Mesodermal cell (in vitro differentiated cells): ENCODE results near the gene CDH23.
A peak's percentile ranks its signal among the peaks of the same experiment; 100 is the strongest.

Experiments
- H3K27ac ChIP-seq: 2 replicates; pipeline ENCODE4 v1.7.0; 2013; ENCODE audit warnings: mild to moderate bottlenecking, low read depth, low read length, moderate library complexity; ENCODE audit not compliant: severe bottlenecking
- H3K36me3 ChIP-seq: 2 replicates; pipeline ENCODE4 v1.7.1; 2013; ENCODE audit warnings: mild to moderate bottlenecking, low read length, moderate library complexity; ENCODE audit not compliant: control insufficient read depth, insufficient read depth
- H3K4me1 ChIP-seq: one replicate; pipeline ENCODE4 v1.7.1; 2013; ENCODE audit warnings: mild to moderate bottlenecking, low read length; ENCODE audit not compliant: insufficient read depth, control insufficient read depth, poor library complexity, severe bottlenecking
- H3K4me3 ChIP-seq: 2 replicates; pipeline ENCODE4 v1.7.0; 2013; ENCODE audit warnings: low read length, control low read depth, mild to moderate bottlenecking; ENCODE audit not compliant: insufficient read depth, poor library complexity, severe bottlenecking; ENCODE audit errors: extremely low read depth
- H3K9me3 ChIP-seq: 2 replicates; pipeline ENCODE4 v1.7.1; 2013; ENCODE audit warnings: mild to moderate bottlenecking, low read length, moderate library complexity; ENCODE audit not compliant: control insufficient read depth
- WGBS, 2 experiments: methylation state at CpG; one replicate each; pipeline ENCODE4 v1.1.5; 2013; ENCODE audit warnings: missing lambda C conversion rate in 2 of 2; ENCODE audit not compliant: insufficient coverage in 2 of 2; 5-methylcytosine and 5-hydroxymethylcytosine counted together

Gene CDH23

GRCh38 chr10:71721313-71721712, 324.6 kb downstream of the CDH23 start:
- no peaks in the 10 kb centered on the region for H3K9me3 ChIP-seq
- peaks cover 15% of the 10 kb centered on the region for H3K4me1 ChIP-seq
- no peaks in the 10 kb centered on the region for H3K36me3 ChIP-seq
- H3K27ac ChIP-seq = no peak overlapping the region
- no peak overlapping the region for H3K4me3 ChIP-seq
- 86 to 100% methylated on average over 5 of the region's 6 CpGs for WGBS, 2 experiments

DNA sequence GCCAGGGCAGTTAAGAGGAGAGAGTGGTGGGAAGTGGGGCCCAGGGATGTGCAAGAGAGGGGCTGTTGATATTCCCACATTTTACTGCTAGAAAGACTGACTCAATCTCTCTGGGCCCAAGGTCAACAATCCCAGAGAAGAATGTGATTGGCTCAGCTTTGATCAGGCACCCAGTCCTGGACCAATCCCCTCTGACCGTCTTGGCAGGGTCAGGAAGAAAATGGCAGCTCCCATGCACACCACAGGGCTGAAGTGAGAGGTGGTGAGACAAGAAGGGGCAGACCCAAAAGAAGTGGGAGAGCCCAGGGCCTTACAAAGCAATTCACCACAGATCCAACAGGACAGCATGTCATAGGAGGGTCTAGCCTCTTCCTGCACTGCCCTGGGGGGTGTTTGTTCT, 326.1 kb downstream of the CDH23 start:
- H3K4me1 ChIP-seq = peaks cover 27% of the 10 kb centered on the region
- no peak overlapping the region for H3K27ac ChIP-seq
- WGBS, 2 experiments = 78 to 100% methylated on average over 1 of the region's 1 CpG
- H3K4me3 ChIP-seq = no peak overlapping the region
- H3K9me3 ChIP-seq = no peaks in the 10 kb centered on the region
- no peaks in the 10 kb centered on the region for H3K36me3 ChIP-seq

- 92 to 93% methylated on average over 6 to 9 of the region's 11 CpGs for WGBS, 2 experiments
Measured at GRCh38 chr10:71723311-71723710, 326.6 kb downstream of the CDH23 start.

DNA sequence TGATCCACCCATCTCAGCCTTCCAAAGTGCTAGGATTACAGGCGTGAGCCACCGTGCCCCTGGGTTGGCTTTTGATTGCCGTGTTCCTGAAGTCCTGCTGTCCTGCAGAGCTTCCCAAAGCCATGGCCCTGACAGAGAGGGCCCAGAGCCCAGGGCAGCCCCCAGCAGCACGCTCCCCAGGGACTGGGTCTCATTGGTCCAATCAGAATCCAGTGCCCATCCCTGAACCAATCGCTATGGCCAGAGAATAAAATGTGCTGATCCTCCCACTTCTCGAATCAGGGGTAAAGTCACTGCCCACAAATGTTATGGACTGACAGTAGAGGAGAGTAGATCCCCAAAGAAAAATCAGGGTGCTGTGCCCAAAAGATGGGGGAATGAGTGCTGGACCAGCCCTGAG, 327.8 kb downstream of the CDH23 start:
- Histone ChIP-seq H3K4me1 (peaks cover 35% of the 10 kb centered on the region), H3K4me3 (no peak overlapping the region)
- 94 to 95% methylated on average over 6 of the region's 6 CpGs for WGBS, 2 experiments

More at GRCh38 chr10:71723311-71723710, 326.6 kb downstream of the CDH23 start:
- Histone ChIP-seq H3K4me3 (no peak overlapping the region), H3K4me1 (peaks cover 32% of the 10 kb centered on the region), H3K9me3 (no peaks in the 10 kb centered on the region), H3K36me3 (no peaks in the 10 kb centered on the region), H3K27ac (no peak overlapping the region)

GRCh38 chr10:71725249-71725648, 328.5 kb downstream of the CDH23 start:
- Histone ChIP-seq H3K4me1 (peaks cover 35% of the 10 kb centered on the region), H3K9me3 (no peaks in the 10 kb centered on the region), H3K4me3 (no peak overlapping the region), H3K27ac (no peak overlapping the region), H3K36me3 (no peaks in the 10 kb centered on the region)
- WGBS, 2 experiments = 92 to 93% methylated on average over 13 to 14 of the region's 14 CpGs

More for the DNA sequence above, 327.8 kb downstream of the CDH23 start:
- Histone ChIP-seq H3K9me3 (no peaks in the 10 kb centered on the region), H3K27ac (no peak overlapping the region), H3K36me3 (no peaks in the 10 kb centered on the region)

- Histone ChIP-seq H3K4me1 (peaks cover 36% of the 10 kb centered on the region), H3K9me3 (no peaks in the 10 kb centered on the region), H3K4me3 (no peak overlapping the region), H3K27ac (peak overlapping the region; percentile 72), H3K36me3 (no peaks in the 10 kb centered on the region)
- 25 to 65% methylated on average over 4 of the region's 9 CpGs for WGBS, 2 experiments
Measured at GRCh38 chr10:71725998-71726579, 329.4 kb downstream of the CDH23 start.

- peaks cover 41% of the 10 kb centered on the region for H3K4me1 ChIP-seq
- no peak overlapping the region for H3K4me3 ChIP-seq
- H3K36me3 ChIP-seq = no peaks in the 10 kb centered on the region
- H3K27ac ChIP-seq = peak overlapping the region; percentile 72
- WGBS, 2 experiments = 95 to 96% methylated on average over 8 to 9 of the region's 11 CpGs
- no peaks in the 10 kb centered on the region for H3K9me3 ChIP-seq
Measured at GRCh38 chr10:71726580-71727104, 329.9 kb downstream of the CDH23 start.

- H3K4me3 ChIP-seq = no peak overlapping the region
- no peak overlapping the region for H3K27ac ChIP-seq
- H3K4me1 ChIP-seq = peaks cover 42% of the 10 kb centered on the region
- 91 to 96% methylated on average over 5 to 8 of the region's 12 CpGs for WGBS, 2 experiments
- no peaks in the 10 kb centered on the region for H3K9me3 ChIP-seq
- H3K36me3 ChIP-seq = no peaks in the 10 kb centered on the region
Measured at GRCh38 chr10:71727105-71727737, 330.5 kb downstream of the CDH23 start.

DNA sequence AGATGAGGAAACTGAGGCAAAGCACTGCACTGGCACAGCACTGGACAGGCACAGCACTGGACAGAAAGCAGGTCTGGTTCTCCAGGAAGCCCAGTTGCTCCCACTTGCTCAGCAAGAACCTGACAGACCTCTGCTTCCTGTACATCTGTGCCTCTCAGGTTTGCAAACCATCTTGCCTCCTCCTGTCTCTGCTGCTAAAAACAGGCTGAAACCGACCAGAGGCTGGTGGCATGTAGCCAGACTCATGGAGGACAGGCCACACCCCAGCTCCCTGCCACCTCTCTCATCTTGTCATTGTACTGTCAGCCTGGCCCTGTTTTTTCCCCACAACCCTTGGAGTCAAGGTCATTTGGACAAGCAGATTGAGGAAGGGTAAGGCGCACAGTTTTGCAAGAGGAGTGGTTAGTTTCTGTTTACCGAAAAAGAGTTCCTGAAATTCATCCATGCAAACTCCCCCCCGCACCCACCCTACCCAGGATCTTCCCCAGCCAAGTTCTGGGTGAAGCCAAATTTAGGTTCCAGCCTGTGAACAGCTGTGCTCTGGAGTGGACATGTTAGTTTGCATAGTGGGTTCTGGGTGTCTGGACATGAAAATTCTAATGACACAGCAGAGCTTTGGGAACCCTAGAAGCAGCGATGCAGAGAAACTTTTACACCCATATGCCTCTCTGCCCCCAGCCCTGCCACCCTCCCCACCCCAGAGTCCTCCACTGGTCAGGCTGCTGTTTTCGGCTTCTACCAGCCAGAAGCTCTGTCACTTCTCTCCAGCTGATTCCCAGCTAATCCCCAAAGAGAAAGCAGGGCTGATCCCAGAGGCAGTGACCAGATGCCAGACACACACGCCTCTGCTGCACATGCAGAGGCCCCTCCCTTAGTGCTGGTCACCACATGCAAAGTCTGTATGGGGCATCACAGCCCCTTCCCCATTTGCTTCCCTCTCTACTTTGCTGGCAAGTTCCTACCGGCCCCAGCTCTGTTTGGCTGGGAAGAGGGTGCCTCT, 331.3 kb downstream of the CDH23 start:
- Histone ChIP-seq H3K4me1 (peaks cover 42% of the 10 kb centered on the region), H3K27ac (peak overlapping the region; percentile 45), H3K36me3 (no peaks in the 10 kb centered on the region), H3K4me3 (no peak overlapping the region), H3K9me3 (no peaks in the 10 kb centered on the region)
- WGBS, 2 experiments = 83 to 93% methylated on average over 3 to 4 of the region's 8 CpGs

GRCh38 chr10:71729161-71729636, 332.5 kb downstream of the CDH23 start:
- H3K9me3 ChIP-seq = no peaks in the 10 kb centered on the region
- H3K27ac ChIP-seq = no peak overlapping the region
- WGBS, 2 experiments = 88 to 91% methylated on average over 6 of the region's 10 CpGs
- H3K4me3 ChIP-seq = no peak overlapping the region
- peaks cover 40% of the 10 kb centered on the region for H3K4me1 ChIP-seq
- H3K36me3 ChIP-seq = no peaks in the 10 kb centered on the region
